Activated T-helper 2 cell treated with anti-CD3 and anti-CD28 coated beads, Interferon-gamma antibody, Interleukin-2, Interleukin-4, amounts not matched to agents 10 μg/mL and 5 μg/mL and 100 μg/mL, durations not matched to agents 14 hours and 24 hours and 36 hours (primary cell): ENCODE results near the gene GRIK3. TPM values are rescaled to one million over a fixed set of nuclear protein-coding genes. Genes with fewer than 3 reads are reported as not detected.
"Not testable (repeated sequence)": the region's sequence is repeated elsewhere in the genome, so short reads cannot be mapped to it uniquely, and the experiment has no call there.

Source experiments
- DNase-seq: peaks from one replicate; pipeline ENCODE4 v3.0.0; 2021; ENCODE audit warnings: low spot score
- H3K27ac Mint-ChIP-seq: one replicate; pipeline ENCODE4 v1.8.0; 2021; ENCODE audit warnings: mixed read lengths
- H3K27me3 Mint-ChIP-seq: one replicate; pipeline ENCODE4 v1.8.0; 2021; ENCODE audit warnings: low read depth, mixed read lengths
- H3K36me3 Mint-ChIP-seq: one replicate; pipeline ENCODE4 v1.8.0; 2021; ENCODE audit warnings: low read depth, mixed read lengths
- H3K4me1 Mint-ChIP-seq: one replicate; pipeline ENCODE4 v1.8.0; 2021; ENCODE audit warnings: low read depth, mixed read lengths
- H3K4me3 Mint-ChIP-seq: one replicate; pipeline ENCODE4 v1.8.0; 2021; ENCODE audit warnings: low read depth, mild to moderate bottlenecking, moderate library complexity, mixed read lengths
- H3K9me3 Mint-ChIP-seq: one replicate; pipeline ENCODE4 v1.8.0; 2021; ENCODE audit warnings: mixed read lengths
- intact Hi-C: fragments of 100-400 bp; cut with micrococcal nuclease; formaldehyde crosslinking; loops from one replicate; pipeline ENCODE4 v1.15.1; 2023
- total RNA-seq: library from RNA; stranded (reverse); gene quantifications from 2 replicates; pipeline ENCODE4 v1.2.3, GENCODE V29; 2022

Gene GRIK3
- total RNA-seq, 1 donor from 2014 or later, result not detected

DNA sequence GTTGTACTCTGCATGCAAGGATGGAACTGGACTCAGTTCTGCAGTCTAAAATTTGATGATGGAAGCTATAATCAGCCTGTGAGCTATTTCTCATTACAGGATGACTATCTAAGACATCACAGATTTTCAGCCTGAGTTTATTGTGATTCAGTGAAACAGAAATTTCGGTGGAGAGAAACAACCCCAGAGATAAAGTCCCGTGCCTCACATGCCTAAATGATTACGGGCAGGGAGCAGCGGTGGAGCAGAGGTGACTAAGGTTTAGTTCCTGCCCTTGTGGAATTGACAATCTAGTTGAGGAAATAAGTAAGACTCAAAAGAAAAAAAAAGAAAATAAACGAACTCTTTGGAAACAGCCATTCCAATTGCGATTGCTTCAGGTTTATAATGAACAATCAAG, 96.9 kb downstream of the GRIK3 start:
- no peaks in the 10 kb centered on the region for H3K27me3 Mint-ChIP-seq
- DNase-seq, result no peak
- no peak overlapping the region for H3K4me3 Mint-ChIP-seq
- no peaks in the 10 kb centered on the region for H3K4me1 Mint-ChIP-seq
- H3K27ac Mint-ChIP-seq, result no peak overlapping the region
- no peaks in the 10 kb centered on the region for H3K36me3 Mint-ChIP-seq
- H3K9me3 Mint-ChIP-seq, result no peaks in the 10 kb centered on the region
- intact Hi-C loops, result no loop called here

DNA sequence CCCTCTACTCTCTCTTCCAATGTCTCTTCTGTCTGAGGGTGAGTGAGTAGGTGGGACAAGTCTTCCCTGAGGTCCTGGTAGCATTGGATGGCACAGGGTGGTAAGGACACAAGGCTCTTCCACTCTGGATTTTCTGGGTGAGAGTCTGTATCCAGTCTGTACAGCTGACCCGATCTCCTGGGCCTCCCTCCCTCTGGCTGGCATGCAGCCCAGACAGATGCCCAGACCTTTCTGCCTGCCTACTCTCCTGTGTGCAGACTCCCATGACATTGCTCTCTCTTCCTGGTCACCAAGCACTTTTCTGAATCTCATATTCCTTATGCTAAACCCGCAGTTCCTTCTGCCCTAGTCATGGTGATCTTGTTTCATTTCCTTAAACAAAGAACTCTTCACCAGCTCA, 100.3 kb downstream of the GRIK3 start:
- intact Hi-C loops, result no loop called here
- Mint-ChIP-seq H3K36me3 (no peaks in the 10 kb centered on the region), H3K27me3 (no peaks in the 10 kb centered on the region), H3K4me1 (no peaks in the 10 kb centered on the region), H3K4me3 (no peak overlapping the region), H3K9me3 (no peaks in the 10 kb centered on the region), H3K27ac (no peak overlapping the region)
- no peak for DNase-seq

- H3K27ac Mint-ChIP-seq, result no peak overlapping the region
- H3K36me3 Mint-ChIP-seq, result no peaks in the 10 kb centered on the region
- no peaks in the 10 kb centered on the region for H3K27me3 Mint-ChIP-seq
- H3K9me3 Mint-ChIP-seq, result no peaks in the 10 kb centered on the region
- no peaks in the 10 kb centered on the region for H3K4me1 Mint-ChIP-seq
- intact Hi-C loops, result no loop called here
- H3K4me3 Mint-ChIP-seq, result no peak overlapping the region
- no peak for DNase-seq
These were observed 106.5 kb downstream of the GRIK3 start for GRCh38 chr1:36927826-36928225.

- Mint-ChIP-seq H3K36me3 (no peaks in the 10 kb centered on the region), H3K9me3 (no peaks in the 10 kb centered on the region), H3K4me1 (no peaks in the 10 kb centered on the region), H3K27ac (no peak overlapping the region), H3K27me3 (no peaks in the 10 kb centered on the region), H3K4me3 (no peak overlapping the region)
- intact Hi-C loops, result no loop called here
- no peak for DNase-seq
These were observed 109.1 kb downstream of the GRIK3 start for GRCh38 chr1:36925251-36925650.

DNA sequence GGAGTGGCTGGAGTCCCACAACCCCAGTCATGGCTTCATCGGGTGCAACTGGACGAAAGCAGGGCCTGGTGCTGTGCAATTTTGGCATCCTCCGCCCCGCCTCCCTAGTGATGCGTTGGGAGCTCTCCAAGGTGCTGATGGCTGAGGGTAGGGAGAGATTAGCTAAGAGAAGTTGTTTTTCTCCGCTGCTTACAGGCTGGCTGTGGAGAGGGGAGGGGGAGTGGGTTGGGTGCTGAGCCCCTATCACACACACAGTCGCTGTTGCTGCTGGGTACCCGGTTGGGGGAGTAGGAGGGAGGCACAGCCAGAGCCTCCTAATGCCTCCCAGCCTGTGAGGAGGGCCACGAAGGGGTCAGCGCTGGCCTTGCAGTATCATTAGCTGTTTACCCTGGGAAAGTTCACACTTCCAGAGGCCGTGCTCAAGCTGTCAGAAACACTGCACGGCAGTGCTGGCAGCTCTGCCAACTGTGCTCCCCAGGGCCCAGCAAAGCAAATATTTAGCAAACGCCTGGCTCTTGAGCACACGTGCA, 110.0 kb downstream of the GRIK3 start:
- H3K9me3 Mint-ChIP-seq, result no peaks in the 10 kb centered on the region
- H3K27ac Mint-ChIP-seq, result no peak overlapping the region
- no peaks in the 10 kb centered on the region for H3K4me1 Mint-ChIP-seq
- H3K36me3 Mint-ChIP-seq, result no peaks in the 10 kb centered on the region
- peak; percentile 39 for DNase-seq
- intact Hi-C loops, result no loop called here
- no peaks in the 10 kb centered on the region for H3K27me3 Mint-ChIP-seq
- no peak overlapping the region for H3K4me3 Mint-ChIP-seq

DNA sequence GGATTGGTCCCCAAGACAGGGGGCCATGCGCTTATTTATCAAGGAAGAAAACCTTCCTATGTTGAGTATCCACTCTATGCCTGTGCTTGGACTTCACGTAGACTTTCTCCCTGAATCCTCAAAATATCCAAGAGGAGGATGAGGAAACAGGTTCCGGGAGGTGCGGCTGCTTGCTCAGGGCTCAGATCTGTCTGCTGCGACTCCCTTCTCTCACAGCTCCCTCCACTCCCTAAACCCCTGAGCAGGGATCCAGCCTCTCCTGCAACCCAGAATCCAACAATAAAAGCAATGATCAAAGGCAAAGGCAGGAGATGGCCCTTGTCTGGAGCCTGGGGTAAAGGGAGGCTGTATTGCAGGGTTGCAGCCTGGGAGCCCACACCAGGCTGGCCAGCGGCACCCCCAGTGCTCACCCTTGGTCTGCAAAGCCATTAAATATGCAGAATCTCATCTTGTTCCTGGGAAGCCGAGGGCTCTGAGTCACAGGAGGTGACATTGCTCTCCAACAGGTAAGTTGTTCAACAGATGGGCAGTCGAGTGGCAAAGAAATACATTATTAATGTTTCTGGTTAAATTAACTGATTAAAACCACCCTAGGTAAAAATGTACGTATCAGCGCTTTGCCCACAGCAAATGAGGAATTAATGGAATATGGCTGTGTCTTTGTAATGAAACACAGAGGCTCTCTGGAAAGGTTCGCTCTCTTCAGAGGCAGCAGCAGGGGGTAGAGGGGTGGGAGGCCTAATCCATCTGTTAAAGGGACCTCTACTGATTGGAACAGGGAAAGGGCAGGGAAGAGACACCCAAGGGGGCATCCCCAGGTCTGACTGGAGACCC, 111.5 kb downstream of the GRIK3 start:
- Mint-ChIP-seq H3K9me3 (no peaks in the 10 kb centered on the region), H3K36me3 (no peaks in the 10 kb centered on the region), H3K4me1 (no peaks in the 10 kb centered on the region), H3K27ac (no peak overlapping the region), H3K4me3 (no peak overlapping the region), H3K27me3 (no peaks in the 10 kb centered on the region)
- DNase-seq, result no peak
- intact Hi-C loops, result no loop called here

- H3K9me3 Mint-ChIP-seq, result no peaks in the 10 kb centered on the region
- DNase-seq, result no peak
- no peaks in the 10 kb centered on the region for H3K4me1 Mint-ChIP-seq
- no peak overlapping the region for H3K27ac Mint-ChIP-seq
- H3K4me3 Mint-ChIP-seq, result no peak overlapping the region
- intact Hi-C loops, result no loop called here
- H3K36me3 Mint-ChIP-seq, result no peaks in the 10 kb centered on the region
- H3K27me3 Mint-ChIP-seq, result no peaks in the 10 kb centered on the region
These were observed 112.2 kb downstream of the GRIK3 start for GRCh38 chr1:36922071-36922470.

DNA sequence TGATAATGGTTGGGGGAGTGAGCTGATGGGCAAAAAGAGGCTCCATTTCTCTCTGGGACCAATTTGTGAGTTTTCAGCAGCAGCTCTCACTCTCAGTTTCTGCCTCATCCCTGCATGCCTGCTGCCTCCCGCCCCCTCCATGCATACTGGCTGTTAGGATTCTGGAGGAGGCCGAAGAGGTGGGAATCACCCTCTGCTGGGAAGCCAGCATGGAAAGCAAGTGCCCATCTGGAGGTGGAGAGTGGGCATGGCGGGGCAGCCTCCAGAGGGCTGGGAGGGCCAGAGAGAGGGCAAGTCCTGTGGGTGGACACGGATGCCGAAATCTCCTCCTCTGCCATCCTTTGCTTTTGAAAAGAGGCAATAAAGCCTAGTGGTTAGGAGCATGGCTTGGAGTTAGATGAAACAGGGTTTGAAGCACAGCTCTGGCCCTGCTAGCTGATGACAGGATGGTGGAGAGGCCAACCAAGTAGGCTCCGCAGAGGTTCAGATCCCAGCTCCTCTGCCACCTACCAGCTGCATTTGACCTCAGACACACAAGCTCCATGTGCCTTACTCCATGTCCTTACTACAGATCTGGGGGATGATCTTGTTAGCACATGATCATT, 113.4 kb downstream of the GRIK3 start:
- Mint-ChIP-seq H3K27ac (no peak overlapping the region), H3K36me3 (no peaks in the 10 kb centered on the region), H3K9me3 (no peaks in the 10 kb centered on the region), H3K4me3 (no peak overlapping the region), H3K27me3 (no peaks in the 10 kb centered on the region), H3K4me1 (no peaks in the 10 kb centered on the region)
- intact Hi-C loops, result no loop called here
- DNase-seq, result no peak

- no peak for DNase-seq
- Mint-ChIP-seq H3K27me3 (no peaks in the 10 kb centered on the region), H3K4me1 (no peaks in the 10 kb centered on the region), H3K36me3 (no peaks in the 10 kb centered on the region), H3K9me3 (no peaks in the 10 kb centered on the region), H3K27ac (no peak overlapping the region), H3K4me3 (no peak overlapping the region)
- intact Hi-C loops, result no loop called here
These were observed 113.9 kb downstream of the GRIK3 start for GRCh38 chr1:36920371-36920770.

DNA sequence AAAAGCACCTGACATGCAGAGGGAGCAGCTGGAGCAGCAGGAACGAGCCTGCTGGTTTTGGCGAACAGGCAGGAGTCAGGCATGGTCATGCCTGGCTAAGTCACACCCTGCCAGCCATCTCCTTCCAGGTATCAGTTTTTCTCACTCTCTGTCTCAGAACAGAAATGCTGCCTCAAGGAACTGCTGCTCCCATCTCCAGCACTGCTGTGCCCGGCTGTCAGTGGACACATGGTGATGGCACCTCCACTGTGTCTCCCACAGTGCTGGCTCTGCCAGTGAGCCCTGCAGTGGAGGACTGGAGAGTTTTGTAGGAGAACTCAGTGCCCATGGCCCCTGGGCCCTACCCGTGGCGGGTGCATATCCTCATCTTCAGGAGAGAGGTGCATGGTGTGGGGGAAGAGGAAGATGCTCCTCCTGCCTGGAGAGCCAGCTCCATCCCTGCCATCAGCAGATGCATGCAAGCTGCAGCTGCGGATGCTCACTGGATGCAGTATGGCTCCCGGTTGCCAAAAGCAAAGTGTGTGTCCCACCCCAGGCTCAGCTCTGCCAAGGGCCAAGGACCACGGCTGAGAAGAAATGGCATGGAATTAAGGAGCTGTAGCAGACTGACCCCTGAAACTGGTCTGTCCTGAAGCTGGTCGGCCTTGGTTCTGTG, 114.7 kb downstream of the GRIK3 start:
- Mint-ChIP-seq H3K9me3 (no peaks in the 10 kb centered on the region), H3K4me3 (no peak overlapping the region), H3K4me1 (no peaks in the 10 kb centered on the region), H3K36me3 (no peaks in the 10 kb centered on the region), H3K27me3 (no peaks in the 10 kb centered on the region), H3K27ac (no peak overlapping the region)
- intact Hi-C loops, result no loop called here
- no peak for DNase-seq

- Mint-ChIP-seq H3K4me3 (no peak overlapping the region), H3K4me1 (no peaks in the 10 kb centered on the region), H3K27me3 (no peaks in the 10 kb centered on the region), H3K27ac (no peak overlapping the region), H3K36me3 (no peaks in the 10 kb centered on the region), H3K9me3 (no peaks in the 10 kb centered on the region)
- intact Hi-C loops, result no loop called here
- DNase-seq, result no peak
These were observed 115.7 kb downstream of the GRIK3 start for GRCh38 chr1:36918604-36919003.

DNA sequence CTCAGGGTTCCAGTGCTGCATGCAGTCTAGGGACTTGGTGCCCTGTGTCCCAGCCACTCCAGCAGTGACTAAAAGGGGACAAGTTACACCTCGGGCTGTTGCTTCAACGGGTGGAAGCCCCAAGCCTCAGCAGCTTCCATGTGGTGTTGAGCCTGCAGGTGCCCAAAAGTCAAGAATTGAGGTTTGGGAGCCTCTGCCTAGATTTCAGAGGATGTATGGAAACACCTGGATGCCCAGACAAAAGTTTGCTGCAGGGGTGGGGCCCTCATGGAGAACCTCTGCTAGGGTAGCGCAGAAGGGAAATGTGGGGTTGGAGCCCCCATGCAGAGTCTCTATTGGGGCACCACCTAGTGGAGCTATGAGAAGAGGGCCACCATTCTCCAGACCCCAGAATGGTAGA, 117.8 kb downstream of the GRIK3 start:
- H3K4me1 Mint-ChIP-seq, H3K27ac Mint-ChIP-seq, H3K27me3 Mint-ChIP-seq, intact Hi-C loops, H3K9me3 Mint-ChIP-seq, DNase-seq, H3K36me3 Mint-ChIP-seq, H3K4me3 Mint-ChIP-seq: not testable (repeated sequence)

- Mint-ChIP-seq H3K4me3 (no peak overlapping the region), H3K9me3 (no peaks in the 10 kb centered on the region), H3K27me3 (no peaks in the 10 kb centered on the region), H3K27ac (no peak overlapping the region), H3K4me1 (no peaks in the 10 kb centered on the region), H3K36me3 (no peaks in the 10 kb centered on the region)
- DNase-seq, result no peak
- intact Hi-C loops, result no loop called here
These were observed 120.7 kb downstream of the GRIK3 start for GRCh38 chr1:36913484-36914060.
